RCC 7860 (cell line): ENCODE data around the gene MSI2.

Source experiments
- DNase-seq: peaks from one replicate; pipeline ENCODE4 v3.0.0-alpha.2; 2015; ENCODE audit warnings: low spot score
- FAIRE-seq: peaks from 2 replicates; lab custom pipeline; 2012; peaks lifted over from hg19 to GRCh38; lab: Jason Lieb, UNC

Gene MSI2

DNA sequence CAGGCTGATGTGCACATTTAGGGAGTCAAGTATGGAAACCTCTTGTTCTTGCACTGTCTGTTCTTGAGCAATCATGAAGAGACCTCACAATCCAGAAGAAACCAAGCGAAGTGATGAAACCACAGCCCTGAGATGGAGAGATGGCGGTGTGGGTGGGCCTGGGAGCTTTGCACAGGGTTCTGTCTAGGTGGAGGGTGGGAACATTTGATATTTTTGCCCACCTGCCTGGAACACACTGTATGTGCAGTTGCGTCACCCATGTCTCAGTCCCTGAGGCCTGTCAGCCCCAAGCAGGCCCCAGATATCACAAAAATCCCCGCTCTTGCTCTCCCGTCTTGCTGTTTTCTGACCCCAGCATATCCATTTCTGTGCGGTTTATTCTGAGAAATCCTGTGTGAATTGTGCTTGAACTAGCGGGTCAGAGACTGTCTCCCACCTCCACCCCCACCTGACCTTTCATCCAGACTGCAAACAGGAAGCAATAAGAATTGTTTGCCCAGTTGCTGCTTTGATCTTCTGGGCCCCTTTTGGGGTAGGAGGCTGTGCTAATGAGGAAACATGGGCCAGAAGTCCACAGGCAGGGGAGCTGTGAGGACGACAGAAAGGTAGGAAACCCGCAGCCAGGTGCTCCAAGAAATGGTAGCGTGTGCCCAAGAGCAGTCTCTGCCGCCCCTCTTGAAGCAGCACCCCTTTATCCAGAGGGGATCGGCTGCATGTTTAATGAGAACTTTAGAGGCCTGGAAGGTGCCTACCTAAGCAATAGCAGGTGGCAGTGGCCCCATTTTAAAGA lies 304.9 kb downstream of the MSI2 start:
- no peak for DNase-seq
- FAIRE-seq = no peak

DNA sequence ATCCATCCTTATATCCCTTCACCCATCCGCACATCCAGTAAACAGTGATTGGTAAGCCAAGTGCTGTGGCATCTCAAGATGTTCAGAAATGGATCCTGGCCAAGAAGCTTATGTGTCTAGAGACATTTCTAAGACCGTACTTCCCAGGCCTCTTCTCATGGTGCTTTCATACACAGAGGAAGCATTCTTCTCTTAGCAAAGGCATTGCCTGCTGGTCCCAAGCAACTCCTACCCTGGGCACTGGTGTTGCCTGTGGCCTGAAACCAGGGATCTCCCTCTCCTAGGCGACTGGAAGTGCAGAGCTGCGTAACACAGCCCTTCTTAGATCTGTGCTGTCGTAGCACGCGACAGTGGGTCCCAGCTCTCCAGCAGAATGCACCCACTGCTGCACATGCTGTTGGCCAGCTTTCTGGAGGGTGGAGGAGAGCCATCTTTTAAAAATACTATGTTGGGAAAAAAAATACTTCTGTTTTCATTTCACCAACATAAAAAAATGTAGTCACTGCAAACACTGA lies 305.9 kb downstream of the MSI2 start:
- DNase-seq (no peak), FAIRE-seq (no peak)

DNA sequence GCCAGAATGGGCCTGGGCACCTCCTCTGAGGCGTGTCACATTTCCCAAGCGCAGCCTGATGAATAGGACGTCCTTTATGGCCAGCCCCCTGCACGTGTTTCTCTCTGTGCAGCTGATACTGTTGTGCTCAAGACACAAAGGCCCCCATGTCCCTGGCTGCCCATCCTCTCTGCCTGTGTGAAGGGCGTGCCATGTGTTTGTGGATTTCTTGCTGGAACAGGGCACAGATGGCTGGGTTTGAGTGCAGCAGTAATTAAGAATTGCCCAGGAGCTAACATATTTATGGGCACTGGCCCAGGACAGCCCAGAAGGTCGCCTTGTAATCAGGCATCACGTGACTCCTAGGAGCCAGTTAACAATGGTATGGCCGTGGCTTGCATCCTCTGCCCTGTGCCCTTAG lies 307.6 kb downstream of the MSI2 start:
- FAIRE-seq = no peak
- no peak for DNase-seq

DNA sequence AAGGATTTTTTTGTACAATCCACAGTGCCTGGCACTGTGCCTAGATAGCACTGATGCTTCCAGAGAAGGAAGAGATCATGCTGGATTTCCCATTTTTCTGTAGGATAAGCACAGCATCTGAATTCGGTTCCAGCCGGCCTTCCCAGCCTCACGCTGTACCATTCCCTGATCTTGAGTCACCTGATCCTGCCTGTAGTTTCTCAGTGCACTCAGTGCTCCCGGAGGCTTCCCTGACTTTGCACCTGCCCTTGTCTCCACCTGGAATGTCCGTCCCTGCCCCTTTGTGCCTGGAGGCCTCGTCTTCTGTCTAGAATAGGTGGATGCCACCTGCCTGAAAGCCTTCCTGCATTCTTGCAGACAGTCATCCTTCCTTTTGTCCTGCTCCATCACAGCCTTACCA lies 308.9 kb downstream of the MSI2 start:
- DNase-seq (no peak), FAIRE-seq (no peak)

DNA sequence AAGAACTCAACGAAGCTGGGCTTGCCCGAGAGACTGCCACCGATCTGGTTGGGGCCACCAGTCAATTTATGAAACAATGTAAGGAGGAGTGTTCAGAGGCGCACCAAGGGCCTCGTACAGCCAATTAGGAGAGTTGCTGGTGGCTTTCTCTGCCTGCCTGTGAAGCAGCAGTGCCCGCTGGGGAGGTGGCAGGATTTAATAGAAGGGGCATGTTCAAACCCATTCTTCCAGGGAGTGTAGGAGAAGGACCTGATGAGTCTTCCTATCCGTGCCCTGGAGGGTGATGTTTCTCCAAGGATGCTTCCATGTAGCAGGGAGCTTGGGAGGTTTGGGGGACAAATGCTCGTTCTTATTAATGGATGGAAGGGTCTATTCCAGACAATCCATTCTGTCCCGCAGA lies 310.4 kb downstream of the MSI2 start:
- FAIRE-seq = no peak
- DNase-seq = no peak

DNA sequence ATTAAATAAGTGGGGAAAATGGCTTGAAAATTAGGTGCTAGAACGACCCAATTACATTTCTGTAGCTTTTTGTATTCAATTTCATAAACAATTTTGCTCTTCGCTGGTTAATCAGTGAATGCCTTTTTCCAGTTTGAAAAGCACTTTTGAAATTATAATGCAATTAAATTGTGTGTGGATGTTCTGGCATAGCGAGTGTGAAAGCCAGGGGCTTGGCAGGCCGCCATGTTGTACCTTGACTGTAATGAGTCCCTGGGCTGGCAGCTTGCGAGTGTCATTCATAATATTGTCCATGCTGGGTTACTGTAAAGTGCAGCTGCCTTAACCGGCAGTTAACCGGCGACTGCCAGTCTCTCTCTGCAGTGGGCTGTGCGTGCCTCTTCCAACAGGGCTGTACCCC lies 310.9 kb downstream of the MSI2 start:
- no peak for FAIRE-seq
- DNase-seq = no peak

DNA sequence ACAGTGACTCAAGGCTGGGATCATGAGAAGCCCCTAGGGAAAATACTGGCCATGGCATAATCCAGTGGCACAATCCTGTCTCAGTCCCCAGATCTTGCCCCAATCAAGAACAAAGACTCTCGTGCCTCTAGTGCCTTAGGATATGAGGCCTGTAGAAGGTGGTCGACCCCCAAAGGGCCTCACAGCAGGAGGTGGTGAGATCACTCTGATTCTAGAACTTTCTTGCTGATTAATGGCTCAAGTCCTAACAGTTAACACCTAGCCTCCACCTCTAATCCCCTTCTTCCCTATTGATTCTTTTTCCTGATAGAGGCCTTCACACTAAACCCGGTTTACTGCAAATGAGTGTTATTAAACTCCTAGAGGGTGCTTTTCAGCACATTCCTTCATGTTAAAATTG lies 312.0 kb downstream of the MSI2 start:
- FAIRE-seq (no peak), DNase-seq (no peak)

DNA sequence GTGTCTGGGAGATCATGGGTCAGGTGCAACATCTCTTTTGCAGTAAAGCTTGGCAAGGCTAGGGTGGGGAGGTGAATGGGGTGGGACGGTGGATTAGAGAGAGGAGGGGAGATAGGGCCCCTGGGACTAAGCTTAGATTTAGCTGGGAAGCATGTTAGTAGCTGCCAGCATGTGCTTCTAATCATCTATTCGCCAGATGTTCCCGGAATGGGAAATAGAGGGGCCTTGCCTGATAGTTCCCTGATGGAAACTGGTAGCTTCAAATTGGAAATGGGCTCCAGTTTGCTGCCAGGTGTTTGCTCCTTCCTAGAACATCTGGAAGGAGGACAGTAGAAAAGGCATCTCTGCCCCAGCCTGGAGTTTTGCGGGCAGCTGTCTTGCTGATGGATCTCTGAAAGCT lies 312.7 kb downstream of the MSI2 start:
- DNase-seq = no peak
- no peak for FAIRE-seq

DNA sequence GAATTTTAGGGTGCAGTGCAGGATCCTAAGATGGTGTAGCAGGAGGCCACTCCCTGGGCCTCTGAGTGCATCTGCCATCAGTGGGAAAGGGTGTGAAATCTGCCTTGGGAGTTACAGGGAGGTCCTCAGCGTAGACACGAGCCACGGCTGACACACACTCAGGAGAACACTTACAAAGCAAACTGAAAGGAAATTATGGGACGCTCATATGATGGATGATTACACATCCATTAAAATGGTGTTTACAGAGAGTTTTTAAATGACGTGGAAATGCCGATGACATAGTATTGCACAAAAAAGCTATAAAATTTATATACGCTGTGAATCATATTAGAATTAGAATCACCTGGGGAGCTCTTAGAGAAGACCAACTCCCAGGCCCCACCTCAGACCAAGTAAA lies 313.5 kb downstream of the MSI2 start:
- no peak for DNase-seq
- FAIRE-seq = no peak

DNA sequence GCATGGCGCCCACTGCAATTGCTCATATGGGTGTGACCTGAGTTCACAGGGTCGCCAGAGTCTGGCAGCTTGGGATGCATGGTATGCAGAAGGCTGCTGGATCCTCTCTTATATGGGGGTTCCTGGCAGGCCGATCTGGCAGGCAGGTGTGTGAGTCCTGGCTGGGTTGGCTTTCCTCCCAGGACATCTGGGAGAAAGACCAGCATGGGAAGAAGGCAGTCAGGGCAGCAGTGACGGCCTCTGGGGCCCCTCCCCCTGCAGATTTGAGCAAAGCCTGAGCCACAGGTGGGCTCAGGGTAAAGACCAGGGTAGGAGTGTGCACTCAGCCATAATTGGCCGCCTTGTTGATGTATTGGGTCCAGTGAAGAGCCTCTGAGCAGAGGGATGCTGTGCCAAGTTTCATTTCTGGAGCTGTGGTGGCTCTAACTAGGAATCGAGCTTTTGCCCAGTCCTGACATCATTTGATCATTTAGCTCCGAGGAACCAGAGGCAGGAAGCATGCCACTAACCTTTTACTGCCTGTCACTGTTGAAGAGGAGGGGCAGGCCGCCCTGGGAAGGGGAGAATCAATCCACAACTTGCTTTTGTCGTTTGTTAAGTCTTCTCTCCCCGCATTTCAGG lies 314.5 kb downstream of the MSI2 start:
- no peak for DNase-seq
- no peak for FAIRE-seq

DNA sequence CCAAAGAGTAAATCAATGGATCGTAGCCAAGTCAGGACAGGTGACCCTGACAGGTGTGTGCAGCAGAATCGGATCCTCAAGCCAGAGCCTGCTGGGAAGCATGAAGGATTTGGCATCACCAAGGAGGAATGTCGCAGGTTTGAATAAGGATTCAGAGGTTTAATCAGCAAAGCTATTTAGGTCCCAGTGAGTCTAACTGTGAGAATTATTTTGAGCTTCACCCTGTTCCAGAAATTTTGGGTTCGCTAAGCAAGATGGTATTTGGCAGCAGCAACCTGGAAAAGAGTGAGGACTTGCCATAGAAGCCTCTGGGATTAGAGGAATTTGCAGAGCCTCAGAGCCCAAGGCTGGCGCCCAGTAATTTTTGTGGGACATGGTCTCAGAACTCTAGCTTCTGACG lies 315.7 kb downstream of the MSI2 start:
- FAIRE-seq (no peak), DNase-seq (no peak)

DNA sequence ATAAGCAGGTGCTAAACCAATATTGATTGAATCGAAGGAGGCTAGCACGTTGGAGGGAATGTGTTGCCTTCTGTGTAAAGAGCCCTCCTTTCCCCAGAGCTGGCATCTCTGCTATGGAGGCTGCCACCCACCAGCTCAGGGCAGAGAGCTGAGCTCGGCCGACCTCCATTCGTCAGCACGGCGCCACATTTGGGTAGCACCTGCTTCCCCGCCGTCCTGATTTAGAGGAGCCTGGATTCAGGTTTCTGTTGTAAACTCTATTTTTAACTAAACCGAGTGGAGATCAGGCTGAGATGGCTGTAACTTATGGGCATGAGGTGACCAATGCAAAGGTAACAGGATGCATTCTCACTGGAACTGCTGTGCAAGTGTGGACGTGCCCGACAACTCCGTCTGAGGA lies 316.3 kb downstream of the MSI2 start:
- no peak for FAIRE-seq
- DNase-seq = no peak

DNA sequence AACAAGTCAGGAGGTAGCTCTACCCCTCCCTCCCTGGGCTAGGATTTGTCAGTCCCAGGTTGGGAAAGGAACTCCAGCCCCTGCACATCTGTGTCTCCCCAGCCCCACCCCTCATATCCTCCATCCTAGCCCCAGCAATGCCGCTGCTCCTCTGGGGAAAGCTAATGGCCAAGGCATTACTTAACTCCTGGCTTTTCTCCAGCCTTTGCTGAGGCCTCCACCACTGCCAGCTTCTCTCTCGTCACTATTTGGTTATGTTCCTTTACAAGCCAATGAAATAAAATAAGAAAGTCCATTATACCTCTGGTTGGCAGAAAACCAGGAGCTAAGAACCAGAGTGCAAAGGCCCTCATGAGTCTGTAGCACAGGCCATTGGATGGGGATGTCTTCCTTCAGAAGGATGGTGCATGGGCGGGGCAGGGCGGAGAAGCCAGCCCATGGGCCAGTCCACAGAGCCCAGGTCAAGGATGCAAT lies 317.8 kb downstream of the MSI2 start:
- no peak for DNase-seq
- FAIRE-seq = no peak

DNA sequence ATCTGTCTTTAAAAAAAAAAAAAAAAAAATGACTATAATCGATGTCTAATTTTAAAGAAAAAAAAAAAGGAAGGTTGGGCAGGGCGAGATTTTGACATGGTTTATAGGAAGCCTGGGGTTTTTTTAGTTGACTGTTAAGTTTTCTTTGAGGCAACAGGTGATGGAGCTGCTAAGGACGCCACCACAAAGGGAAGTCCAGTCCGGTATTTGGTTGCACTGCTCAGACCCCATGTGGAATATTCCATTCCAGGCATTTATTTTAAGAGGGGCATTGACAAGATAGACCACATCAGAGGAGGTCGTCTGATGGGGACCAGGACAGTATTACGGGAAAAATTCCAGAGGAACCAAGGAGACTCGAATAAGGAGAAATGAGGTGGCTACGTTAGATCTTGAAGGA lies 320.4 kb downstream of the MSI2 start:
- FAIRE-seq = no peak

DNA sequence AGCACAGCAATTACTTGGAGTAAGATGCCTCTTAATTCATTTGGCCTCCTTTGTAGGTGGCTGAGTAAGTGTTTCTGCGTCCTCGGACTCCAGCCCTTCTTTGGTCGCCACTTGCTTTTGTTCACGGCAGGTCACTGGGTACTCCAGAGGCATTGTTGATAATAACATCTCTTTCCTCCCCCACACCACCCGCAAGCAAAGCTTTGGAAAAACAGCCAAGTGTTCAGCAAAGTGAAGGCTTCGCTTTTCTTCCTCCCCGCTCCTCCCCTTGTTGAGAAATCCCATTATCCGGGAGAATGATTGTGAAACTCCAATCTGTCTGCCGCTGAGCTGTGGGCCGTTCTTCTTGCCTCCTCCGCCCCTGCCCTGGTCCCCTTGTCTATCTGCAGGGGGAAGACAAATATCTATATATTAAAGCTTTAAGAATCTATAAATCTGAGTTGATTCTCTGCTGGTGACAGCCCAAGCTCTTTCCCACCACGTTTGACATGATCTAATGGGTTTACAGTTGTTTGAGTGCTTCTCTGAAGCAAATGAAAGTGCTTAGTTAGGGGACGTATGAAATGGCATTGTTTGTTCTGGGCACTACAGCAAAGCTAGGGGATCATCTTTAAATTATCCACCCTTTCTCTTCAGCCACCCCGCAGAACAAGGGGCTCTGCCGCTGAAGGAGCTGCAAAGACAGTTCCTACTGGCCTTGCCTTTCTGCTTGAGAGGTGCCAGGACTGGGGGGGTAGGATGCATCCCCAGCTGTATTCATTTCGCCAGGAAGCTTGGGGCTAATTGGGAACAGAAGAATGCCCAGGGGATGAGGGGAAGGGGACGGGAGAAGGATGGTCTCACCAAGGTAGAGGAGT lies 321.7 kb downstream of the MSI2 start:
- FAIRE-seq = no peak
- DNase-seq = no peak

More for the DNA sequence above, 320.4 kb downstream of the MSI2 start:
- DNase-seq = no peak

DNA sequence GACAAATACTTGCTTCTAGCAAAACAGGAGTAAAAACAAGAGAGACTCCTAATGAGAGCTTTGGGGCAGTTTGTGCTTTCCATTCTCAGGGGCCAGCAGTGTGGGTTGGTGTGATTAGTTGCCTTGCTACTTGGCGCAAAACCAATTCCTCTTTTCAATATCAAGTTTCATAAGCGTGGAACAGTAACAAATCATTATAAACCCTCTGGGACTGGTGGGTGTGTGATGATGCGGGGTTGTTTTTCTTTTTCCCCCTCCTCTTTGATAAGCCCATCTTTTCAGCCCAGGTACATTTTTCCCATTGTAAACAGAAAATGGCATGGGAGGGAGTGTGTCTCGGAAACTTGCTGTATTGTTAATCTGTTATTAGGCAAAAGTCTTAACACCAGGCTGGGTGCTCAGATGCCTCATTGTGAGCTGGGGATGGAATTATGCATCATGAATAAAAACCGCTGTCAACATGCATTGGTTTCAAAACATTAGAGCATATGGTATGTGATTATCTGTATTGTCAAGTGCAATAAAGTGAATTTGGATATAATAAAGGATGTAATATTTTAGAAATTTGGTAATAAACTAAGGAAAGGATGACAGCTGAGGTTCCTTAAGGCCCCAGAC lies 322.4 kb downstream of the MSI2 start:
- DNase-seq (no peak), FAIRE-seq (no peak)

DNA sequence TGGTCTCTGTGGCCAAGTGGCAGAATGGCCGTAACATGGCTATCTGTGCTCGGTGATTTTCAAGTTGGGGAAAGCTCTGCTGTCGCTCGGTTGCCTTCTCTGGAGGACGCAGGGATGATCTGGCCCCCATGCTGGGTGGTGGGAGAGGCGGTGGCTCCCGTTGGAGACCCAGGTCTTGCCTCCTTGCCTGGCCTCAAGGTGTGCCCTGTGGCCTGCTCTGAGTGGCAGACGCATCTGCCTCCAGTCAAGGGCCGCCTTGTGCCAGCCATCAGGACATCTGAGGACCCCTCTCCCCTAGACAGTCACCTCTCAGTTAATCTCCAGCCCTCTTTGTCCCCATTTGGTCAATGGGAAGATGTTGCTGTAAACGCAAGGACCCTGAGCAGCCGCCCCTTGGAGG lies 322.9 kb downstream of the MSI2 start:
- FAIRE-seq (no peak), DNase-seq (no peak)

DNA sequence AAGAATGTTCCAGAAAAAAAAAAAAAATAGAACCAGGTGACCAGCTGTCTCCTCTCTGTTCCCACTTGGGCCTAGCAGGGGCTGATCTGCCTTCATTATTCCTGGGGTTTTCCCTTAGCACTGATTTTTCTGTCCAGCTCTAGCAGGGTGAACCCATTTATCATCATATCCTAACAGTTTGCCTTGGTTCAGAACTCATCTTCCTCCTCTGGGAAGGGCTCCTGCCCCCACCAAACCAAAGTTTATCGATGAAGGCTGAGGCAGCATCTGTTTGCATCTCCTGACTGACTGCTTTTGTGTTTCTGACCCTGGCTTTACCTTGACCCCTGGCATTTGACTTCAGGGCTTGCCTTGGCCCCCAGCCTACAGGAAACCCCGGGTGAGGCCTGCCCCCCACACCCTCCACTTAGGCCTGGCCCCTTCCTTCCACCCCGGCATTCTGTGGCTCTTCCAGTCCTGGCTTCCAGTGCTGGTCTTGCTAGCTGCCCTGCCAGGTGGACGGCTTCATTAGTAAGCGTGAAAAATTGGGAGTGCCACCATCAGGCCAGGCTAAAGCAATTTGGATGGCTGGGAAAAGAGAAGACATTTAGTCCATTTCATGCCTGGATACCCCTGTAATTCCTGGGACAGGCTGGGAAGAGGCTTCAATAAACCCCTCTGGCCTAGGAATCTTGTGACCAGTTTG lies 323.9 kb downstream of the MSI2 start:
- FAIRE-seq (no peak), DNase-seq (no peak)

DNA sequence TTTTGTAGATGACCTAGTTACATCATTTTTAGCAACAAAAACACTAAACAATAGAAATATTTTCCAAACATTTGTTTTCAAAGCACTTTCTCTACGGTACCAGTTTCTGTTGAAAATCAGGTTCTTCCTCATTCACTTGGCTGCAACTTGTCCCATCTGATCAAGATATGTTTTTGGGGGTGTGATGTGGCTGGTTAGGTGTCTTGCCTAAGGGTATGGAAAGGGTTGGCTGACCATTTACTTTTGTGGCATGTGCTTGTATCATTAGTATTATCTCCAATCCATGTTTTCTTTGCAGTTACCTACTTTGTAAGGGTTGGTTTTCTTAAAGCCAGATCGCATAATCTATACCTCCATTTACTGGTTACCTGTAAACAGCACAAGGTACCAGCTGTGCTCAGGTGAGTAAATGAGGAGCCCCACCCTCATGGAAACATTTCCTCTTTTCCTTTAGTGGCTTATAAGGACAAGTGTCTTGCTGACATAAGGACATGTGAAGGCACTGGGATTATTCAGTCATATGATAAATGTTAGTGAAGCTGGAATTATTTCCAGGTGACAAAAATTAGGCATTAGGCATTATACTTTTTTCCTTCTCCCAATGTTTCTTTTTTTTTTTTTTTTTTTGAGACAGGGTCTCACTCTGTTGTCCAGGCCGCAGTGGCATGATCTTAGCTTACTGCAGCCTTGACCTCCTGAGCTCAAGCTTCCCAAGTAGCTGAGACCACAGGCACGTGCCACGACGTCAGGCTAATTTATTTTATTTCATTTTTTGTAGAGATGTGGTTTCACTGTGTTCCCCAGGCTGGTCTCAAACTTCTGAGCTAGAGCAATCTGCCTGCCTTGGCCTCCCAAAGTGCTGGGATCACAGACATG lies 326.8 kb downstream of the MSI2 start:
- no peak for FAIRE-seq
- no peak for DNase-seq
